Coronary artery (tissue), 2 donors: Measurements from ENCODE around the gene PARVA.
A peak's percentile ranks its signal among the peaks of the same experiment; 100 is the strongest.

Experiments
- DNase-seq: peaks from one replicate; pipeline ENCODE4 v3.0.0-alpha.2; 2017; ENCODE audit warnings: low spot score
- H3K27ac ChIP-seq, 2 donors: fragments of 200-600 bp; sonication (generic); one replicate each; pipeline ENCODE4 v1.5.1; 2016 to 2019
- H3K4me3 ChIP-seq: fragments of 200-600 bp; sonication (generic); 2 replicates; pipeline ENCODE4 v1.5.1; 2016; ENCODE audit warnings: mild to moderate bottlenecking, moderate library complexity
- TF ChIP-seq, protein P1 (sequence below): fragments of 200-600 bp; sonication (generic); IDR thresholded peaks from one replicate; pipeline ENCODE4 v1.5.1; 2019; ENCODE audit warnings: antibody characterized with exemption

The PARVA gene

DNA sequence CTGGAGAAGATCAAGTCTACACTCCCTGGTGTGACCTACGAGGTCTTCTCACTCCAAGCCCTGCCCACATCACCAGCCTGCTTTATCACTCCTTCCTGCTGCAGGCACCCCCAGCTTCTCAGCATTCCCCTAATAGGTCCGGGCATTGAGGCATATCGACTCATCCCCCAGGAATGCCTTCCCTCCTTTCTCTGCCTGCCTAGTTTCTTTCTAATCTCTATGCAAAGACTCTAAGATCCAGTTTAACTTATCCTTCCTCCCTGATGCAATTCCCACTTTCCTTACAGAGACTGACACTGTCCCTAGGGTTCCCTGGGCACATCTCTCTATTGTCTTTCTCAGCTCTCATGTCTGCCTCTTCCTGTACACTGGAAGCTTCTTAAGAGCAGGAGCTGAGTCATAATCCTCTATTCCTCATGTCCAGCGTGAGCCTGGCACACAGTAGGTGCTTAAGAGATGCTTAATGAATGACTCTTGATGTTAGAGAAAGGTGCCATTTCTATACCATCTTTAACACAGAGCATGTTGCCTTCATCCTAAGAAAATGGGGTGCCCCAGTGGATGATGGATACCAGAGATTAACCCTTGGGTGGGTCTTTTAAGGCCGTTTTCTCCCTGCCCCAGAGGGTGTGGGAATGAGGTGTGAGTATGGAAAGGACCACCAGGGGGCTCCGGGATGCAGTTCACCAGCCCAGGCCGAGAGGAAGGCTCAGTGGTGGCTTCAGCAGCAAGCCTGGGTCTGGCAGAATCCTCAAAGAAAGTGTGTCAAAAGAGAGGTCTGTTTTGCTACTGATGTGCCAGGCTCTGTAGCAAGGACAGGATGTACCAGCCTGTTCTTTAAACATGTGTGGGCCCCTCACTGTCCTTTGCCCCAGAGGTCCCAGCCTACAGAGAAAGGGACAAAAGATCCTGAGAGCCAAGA lies 34.7 kb downstream of the PARVA start:
- peak overlapping the region; percentile 56 to 80 for H3K27ac ChIP-seq

DNA sequence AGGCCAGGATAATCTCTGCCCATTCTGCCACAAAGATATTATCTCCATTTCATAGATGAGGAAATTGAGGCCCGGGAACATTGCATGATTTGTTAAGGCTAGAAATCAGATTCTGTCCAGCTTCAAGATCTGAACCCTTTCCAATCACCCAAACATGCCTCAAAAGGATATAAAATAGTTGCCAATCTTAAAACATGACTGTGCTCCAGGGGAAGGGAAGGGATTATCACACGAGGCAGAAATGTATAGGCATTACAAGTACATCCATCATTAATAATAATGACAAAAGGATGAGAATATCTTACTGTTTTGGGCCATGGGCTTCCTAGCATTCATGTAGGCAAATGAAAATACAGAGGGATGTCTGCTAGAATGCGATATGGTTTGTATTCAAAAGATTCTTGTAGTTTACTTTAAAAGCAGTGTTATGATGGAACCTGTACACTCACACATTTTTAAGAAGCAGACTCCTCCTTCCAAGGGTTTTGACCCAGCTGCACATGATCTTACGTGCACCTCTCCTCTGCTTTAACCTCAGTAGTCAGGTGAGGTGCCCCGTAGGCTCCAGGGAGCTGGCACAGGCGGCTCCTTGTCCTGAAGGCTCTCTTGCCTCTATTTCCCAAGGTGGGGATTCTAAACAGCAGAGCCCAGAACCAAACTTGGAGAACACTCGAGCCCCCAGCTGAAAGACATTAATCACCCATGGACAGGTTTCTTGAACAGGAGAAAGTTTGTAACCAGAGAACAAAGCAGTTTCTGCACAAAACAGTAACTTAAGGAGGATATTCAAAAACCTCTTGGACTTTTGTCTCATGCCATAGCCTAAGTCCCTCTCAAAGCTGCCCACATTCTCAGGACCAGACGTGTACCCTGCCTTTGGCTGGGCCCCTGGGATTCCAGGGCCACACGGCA lies 36.0 kb downstream of the PARVA start:
- H3K27ac ChIP-seq, result peak overlapping the region; percentile 56 to 80
- no peak overlapping the region for H3K4me3 ChIP-seq
- TF ChIP-seq, protein P1, sequence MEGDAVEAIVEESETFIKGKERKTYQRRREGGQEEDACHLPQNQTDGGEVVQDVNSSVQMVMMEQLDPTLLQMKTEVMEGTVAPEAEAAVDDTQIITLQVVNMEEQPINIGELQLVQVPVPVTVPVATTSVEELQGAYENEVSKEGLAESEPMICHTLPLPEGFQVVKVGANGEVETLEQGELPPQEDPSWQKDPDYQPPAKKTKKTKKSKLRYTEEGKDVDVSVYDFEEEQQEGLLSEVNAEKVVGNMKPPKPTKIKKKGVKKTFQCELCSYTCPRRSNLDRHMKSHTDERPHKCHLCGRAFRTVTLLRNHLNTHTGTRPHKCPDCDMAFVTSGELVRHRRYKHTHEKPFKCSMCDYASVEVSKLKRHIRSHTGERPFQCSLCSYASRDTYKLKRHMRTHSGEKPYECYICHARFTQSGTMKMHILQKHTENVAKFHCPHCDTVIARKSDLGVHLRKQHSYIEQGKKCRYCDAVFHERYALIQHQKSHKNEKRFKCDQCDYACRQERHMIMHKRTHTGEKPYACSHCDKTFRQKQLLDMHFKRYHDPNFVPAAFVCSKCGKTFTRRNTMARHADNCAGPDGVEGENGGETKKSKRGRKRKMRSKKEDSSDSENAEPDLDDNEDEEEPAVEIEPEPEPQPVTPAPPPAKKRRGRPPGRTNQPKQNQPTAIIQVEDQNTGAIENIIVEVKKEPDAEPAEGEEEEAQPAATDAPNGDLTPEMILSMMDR, result no peak
- peak; percentile 69 for DNase-seq

More for the DNA sequence above, 34.7 kb downstream of the PARVA start:
- H3K4me3 ChIP-seq, result no peak overlapping the region
- peak; percentile 87 for DNase-seq
- TF ChIP-seq, protein P1, result peak; percentile 30

DNA sequence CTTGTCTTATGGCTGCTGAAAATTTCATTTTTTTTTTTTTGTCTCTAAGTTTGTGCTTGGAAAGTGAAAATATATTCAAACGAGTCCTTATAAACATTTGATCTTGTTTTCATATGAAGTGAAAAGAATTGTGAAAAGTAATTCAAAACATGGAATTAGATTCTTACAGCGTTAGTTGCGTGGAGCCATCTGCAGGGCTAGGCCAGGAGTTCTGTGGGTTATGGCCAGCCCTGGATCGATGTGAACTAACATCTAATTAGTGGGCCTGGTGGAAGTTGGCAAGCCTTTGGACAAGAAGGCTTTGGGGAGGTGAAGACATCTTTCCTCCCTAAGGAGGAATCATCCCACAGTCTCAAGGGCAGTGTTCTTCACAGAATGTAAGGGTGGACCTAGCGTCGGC lies 37.2 kb downstream of the PARVA start:
- H3K4me3 ChIP-seq, result no peak overlapping the region
- TF ChIP-seq, protein P1, result no peak
- peak; percentile 17 for DNase-seq
- H3K27ac ChIP-seq, result peak overlapping the region in 1 of 2 donors; percentile 20

DNA sequence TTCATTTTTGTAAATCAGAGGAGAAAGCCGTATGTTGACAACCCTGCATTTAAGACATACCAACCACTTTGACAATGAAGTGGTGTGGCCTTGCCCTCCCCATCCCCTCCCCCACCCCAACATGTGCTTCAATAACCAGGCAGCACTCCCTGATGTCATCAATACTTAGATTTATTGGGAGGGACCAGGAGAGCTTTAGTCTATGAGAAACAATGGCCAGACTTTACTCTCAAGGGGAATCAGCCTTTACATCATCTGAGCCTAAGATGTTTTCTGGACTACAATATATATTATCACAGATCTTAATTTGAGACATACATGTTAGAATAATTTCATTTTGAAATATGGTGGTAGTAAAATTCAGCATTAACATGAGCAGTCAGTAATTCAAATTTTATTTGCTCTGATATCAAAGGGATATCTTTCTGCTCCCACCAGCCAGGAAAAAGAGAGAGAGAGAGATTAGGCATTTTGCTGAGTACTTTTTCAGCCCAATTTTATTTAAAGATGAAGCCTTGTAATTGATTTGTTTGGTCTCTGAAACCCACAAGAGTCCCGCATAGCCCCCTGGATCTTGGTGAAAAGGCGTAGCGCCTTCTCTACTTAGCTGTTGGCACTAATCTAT lies 38.1 kb downstream of the PARVA start:
- Histone ChIP-seq H3K27ac (no peak overlapping the region), H3K4me3 (no peak overlapping the region)
- DNase-seq, result no peak
- TF ChIP-seq, protein P1, result no peak

DNA sequence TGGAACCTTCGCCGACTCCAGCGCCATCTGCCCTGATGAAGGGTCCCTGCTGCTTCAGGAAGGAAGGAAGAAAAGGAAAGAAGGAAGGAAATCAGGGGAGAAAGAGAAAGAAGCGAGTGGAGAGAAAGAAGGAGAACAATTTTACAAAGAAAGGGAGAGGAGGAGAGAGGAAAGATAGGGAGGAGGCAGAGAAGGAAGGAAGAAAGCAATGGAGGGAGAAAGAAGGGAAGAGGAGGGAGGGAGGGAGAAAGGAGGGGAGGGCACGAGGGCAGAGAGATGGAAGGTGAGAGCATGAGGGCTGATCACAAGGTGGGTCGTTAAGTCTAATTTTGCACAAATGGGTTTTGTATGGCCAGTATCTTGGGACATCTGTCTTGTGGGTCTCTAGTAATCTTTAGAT lies 39.2 kb downstream of the PARVA start:
- DNase-seq, result no peak
- H3K4me3 ChIP-seq, result no peak overlapping the region
- H3K27ac ChIP-seq, result no peak overlapping the region
- TF ChIP-seq, protein P1, result no peak

DNA sequence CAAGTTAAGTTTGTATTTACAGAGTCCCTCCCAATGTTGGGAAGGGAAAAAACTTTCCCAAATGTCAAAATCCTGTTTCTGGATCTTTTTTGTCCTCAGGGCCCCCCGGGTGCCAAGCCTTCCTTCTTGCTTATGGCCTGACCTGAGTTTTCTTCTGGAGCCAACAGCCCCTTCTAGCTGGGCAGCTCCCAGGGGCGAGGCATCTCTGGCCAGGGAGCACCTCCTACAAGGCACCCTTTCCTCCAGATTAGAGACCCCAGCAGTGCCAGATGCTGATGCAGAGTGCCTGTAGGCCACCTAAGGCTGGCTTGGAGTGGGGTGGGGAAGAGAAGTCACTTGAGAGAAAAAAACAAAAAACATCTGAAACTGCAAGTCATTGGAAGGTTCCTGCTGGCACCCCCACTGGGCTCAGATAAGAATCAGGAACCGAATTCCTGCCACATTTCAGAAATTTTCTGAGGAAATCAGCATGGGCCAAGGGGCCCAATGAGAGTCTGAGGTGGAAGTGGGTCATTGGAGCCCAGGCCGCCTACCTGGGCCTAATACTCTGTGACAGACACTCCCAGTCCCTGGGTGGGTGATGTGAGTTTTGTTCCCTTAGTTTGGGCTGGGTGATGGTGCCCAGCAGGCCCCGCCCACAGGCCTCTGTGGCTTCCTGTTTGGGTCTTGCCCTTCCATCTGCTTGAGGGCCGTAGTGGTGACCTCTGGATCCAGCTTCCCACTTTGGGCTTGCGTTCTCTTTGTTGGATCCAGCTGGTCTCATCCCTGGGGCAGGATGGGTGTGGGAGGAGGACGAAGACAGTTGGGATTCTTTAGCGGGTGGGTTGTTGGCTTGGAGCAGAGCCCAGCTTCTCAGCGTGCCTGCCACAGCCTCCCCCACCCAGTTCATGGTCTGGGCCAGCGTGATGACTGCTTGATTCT lies 40.6 kb downstream of the PARVA start:
- TF ChIP-seq, protein P1, result no peak
- Histone ChIP-seq H3K27ac (peak overlapping the region in 1 of 2 donors; percentile 47), H3K4me3 (no peak overlapping the region)
- DNase-seq, result no peak
